Mesendoderm (in vitro differentiated cells): ENCODE data around the gene SEPTIN14. TPM values are rescaled to one million over a fixed set of nuclear protein-coding genes. Genes with fewer than 3 reads are reported as not detected.
"Not testable (repeated sequence)": the region's sequence is repeated elsewhere in the genome, so short reads cannot be mapped to it uniquely, and the experiment has no call there.

Experiments
- DNase-seq: peaks from one replicate; pipeline ENCODE4 v3.0.0; 2013
- H2AK5ac ChIP-seq: 2 replicates; pipeline ENCODE4 v1.6.1; 2013; ENCODE audit warnings: low read length, inconsistent platforms
- H2BK120ac ChIP-seq: 2 replicates; pipeline ENCODE4 v1.6.1; 2013; ENCODE audit warnings: low read depth, mild to moderate bottlenecking, low read length, moderate library complexity, mixed read lengths
- H2BK15ac ChIP-seq: replicated peaks from 2 replicates; pipeline ENCODE4 v1.6.1; 2013; ENCODE audit warnings: low read depth, mild to moderate bottlenecking, moderate library complexity
- H2BK5ac ChIP-seq: 2 replicates; pipeline ENCODE4 v1.6.1; 2013; ENCODE audit warnings: low read length, inconsistent platforms
- H3K18ac ChIP-seq: 2 replicates; pipeline ENCODE4 v1.6.1; 2013; ENCODE audit warnings: mild to moderate bottlenecking, low read length, mixed read lengths
- H3K23ac ChIP-seq: one replicate; pipeline ENCODE4 v1.6.1; 2013; ENCODE audit warnings: low read length
- H3K27ac ChIP-seq: 2 replicates; pipeline ENCODE4 v1.5.1; 2013; ENCODE audit warnings: low read depth, mild to moderate bottlenecking, inconsistent platforms, low read length, moderate library complexity
- H3K27me3 ChIP-seq: 2 replicates; pipeline ENCODE4 v1.6.1; 2013; ENCODE audit warnings: low read length, control low read depth, mild to moderate bottlenecking, inconsistent platforms; ENCODE audit not compliant: insufficient read depth, poor library complexity
- H3K36me3 ChIP-seq: 2 replicates; pipeline ENCODE4 v1.6.1; 2013; ENCODE audit warnings: low read length, inconsistent platforms; ENCODE audit not compliant: control insufficient read depth, insufficient read depth
- H3K4ac ChIP-seq: one replicate; pipeline ENCODE4 v1.6.1; 2013; ENCODE audit warnings: low read depth, mild to moderate bottlenecking, low read length, moderate library complexity
- H3K4me1 ChIP-seq: 2 replicates; pipeline ENCODE4 v1.6.1; 2013; ENCODE audit warnings: low read depth, low read length, inconsistent platforms; ENCODE audit not compliant: control insufficient read depth
- H3K4me2 ChIP-seq: 2 replicates; pipeline ENCODE4 v1.6.1; 2013; ENCODE audit warnings: low read length
- H3K4me3 ChIP-seq: 2 replicates; pipeline ENCODE4 v1.5.1; 2013; ENCODE audit warnings: mild to moderate bottlenecking, low read length
- H3K56ac ChIP-seq: one replicate; pipeline ENCODE4 v1.6.1; 2013; ENCODE audit warnings: low read length
- H3K79me1 ChIP-seq: 2 replicates; pipeline ENCODE4 v1.6.1; 2013; ENCODE audit warnings: low read length, inconsistent platforms
- H3K79me2 ChIP-seq: 2 replicates; pipeline ENCODE4 v1.6.1; 2013; ENCODE audit warnings: mild to moderate bottlenecking, low read length; ENCODE audit not compliant: control insufficient read depth, insufficient read depth
- H3K9ac ChIP-seq: 2 replicates; pipeline ENCODE4 v1.6.1; 2013; ENCODE audit warnings: low read length, inconsistent platforms
- H4K5ac ChIP-seq: one replicate; pipeline ENCODE4 v1.6.1; 2013; ENCODE audit warnings: low read length
- H4K8ac ChIP-seq: one replicate; pipeline ENCODE4 v1.6.1; 2013; ENCODE audit warnings: low read depth, mild to moderate bottlenecking, control low read depth, low read length, moderate library complexity
- WGBS: extraction: QIAGEN DNeasy Blood & Tissue Kit; methylation state at CpG from one replicate; pipeline ENCODE4 v1.1.7; 2013; ENCODE audit warnings: low lambda C conversion rate, missing lambda C conversion rate; ENCODE audit not compliant: insufficient coverage; ENCODE audit errors: extremely low coverage; 5-methylcytosine and 5-hydroxymethylcytosine counted together
- small RNA-seq: library from polyadenylated mRNA; stranded (forward); fragments of <200 nt; extraction: miRNeasy Mini kit (QIAGEN cat#:217004); gene quantifications from one replicate; pipeline ENCODE3, GENCODE V24; 2013; ENCODE audit not compliant: insufficient read depth

Gene SEPTIN14

DNA sequence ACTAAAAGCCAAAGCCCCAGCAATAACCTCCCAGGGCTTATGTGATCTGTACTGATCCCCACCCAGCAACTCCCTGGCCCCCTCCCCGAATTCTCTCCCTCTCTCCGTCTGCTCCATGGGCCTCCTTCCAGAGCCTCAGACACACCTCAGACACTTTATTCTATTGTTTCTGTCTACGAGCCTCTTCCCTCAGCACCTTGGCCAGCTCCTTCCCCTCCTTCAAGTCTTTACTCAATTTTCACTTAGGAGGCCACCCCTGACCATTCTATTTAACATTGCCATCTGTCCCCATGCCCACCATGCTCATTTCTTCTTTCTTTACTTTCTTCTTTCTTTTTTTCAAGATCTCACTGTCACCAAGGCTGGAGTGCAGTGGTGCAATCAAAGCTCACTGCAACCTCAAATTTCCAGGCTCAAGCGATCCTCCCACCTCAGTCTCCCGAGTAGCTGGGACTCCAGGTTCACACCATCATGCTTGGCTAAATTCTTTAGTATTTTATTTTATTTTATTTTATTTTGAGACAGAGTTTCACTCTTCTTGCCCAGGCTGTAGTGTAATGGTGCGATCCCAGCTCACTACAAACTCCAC lies 109.2 kb downstream of the SEPTIN14 start:
- no CpG with 5 or more reads among the region's 6 CpGs for WGBS
- not testable (repeated sequence) for H3K23ac ChIP-seq

GRCh38 chr7:55744706-55745105 lies 117.8 kb downstream of the SEPTIN14 start:
- H3K36me3 ChIP-seq, H3K27ac ChIP-seq, H3K4me3 ChIP-seq, H4K8ac ChIP-seq, H3K79me2 ChIP-seq, H3K27me3 ChIP-seq, H3K4me2 ChIP-seq, H2BK15ac ChIP-seq, H4K5ac ChIP-seq, H2BK120ac ChIP-seq, H3K56ac ChIP-seq, H3K18ac ChIP-seq, H3K79me1 ChIP-seq, H3K23ac ChIP-seq, H3K4ac ChIP-seq, H3K9ac ChIP-seq, H2BK5ac ChIP-seq, H2AK5ac ChIP-seq, H3K4me1 ChIP-seq: not testable (repeated sequence)
- peak; percentile 47 for DNase-seq
- WGBS = no CpG with 5 or more reads among the region's 20 CpGs

More for the DNA sequence above, 109.2 kb downstream of the SEPTIN14 start:
- H3K36me3 ChIP-seq, H3K79me2 ChIP-seq, H2BK15ac ChIP-seq, H3K9ac ChIP-seq, H2AK5ac ChIP-seq, H3K18ac ChIP-seq, H2BK5ac ChIP-seq, H4K8ac ChIP-seq, H3K4me3 ChIP-seq, H3K4me2 ChIP-seq, H3K4me1 ChIP-seq, H3K79me1 ChIP-seq, H4K5ac ChIP-seq, H2BK120ac ChIP-seq, H3K27ac ChIP-seq, H3K56ac ChIP-seq, H3K27me3 ChIP-seq, H3K4ac ChIP-seq, DNase-seq: not testable (repeated sequence)

Small RNA genes lying within 50 kb of the gene (small RNA-seq; reads per million reads assigned to genes)
- gene AC092647.1 (not detected), gene AC092647.2 (not detected), gene RNU6-1126P (not detected)
